Measurements from ENCODE around the gene DPCD.

Gene DPCD

DNA sequence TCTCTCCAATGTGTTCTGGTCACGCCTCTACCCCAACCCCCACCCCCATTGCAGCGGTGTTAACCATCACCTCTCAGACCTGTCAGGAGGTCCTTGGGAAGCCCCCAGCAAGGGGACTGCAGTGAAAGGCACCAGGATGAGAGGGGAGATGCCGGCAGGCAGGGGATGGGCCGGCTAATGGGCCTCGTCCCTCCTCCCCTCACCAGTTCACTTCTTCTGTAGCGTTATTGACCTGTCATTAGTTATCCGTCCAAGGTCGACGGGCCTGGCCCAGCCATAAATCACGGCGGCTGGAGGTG lies 18.8 kb upstream of the DPCD start:
- H3K9me3 ChIP-seq (ENCODE audit: control insufficient read depth, low read depth, low read length): no peaks in the 10 kb centered on the region
- peak overlapping the region; percentile 72 for H3K4me3 ChIP-seq (ENCODE audit: low read length)

GRCh38 chr10:101569622-101570427 lies 18.3 kb upstream of the DPCD start:
- peak overlapping the region; percentile 10 for H3K9ac ChIP-seq (ENCODE audit: low read length)
- H3K36me3 ChIP-seq (ENCODE audit: control insufficient read depth, low read depth, low read length): no peaks in the 10 kb centered on the region
- H3K4me3 ChIP-seq (ENCODE audit: low read length): peak overlapping the region; percentile 72
- no peak overlapping the region for H3K27ac ChIP-seq (ENCODE audit: low read length)
- H3K9me3 ChIP-seq (ENCODE audit: control insufficient read depth, low read depth, low read length): no peaks in the 10 kb centered on the region
- H3K4me1 ChIP-seq (ENCODE audit: control insufficient read depth, low read depth, low read length): no peaks in the 10 kb centered on the region
- peaks cover 80% of the 10 kb centered on the region for H3K27me3 ChIP-seq (ENCODE audit: control insufficient read depth, insufficient read depth, low read length)

More for the DNA sequence above, 18.8 kb upstream of the DPCD start:
- Histone ChIP-seq H3K4me1 (ENCODE audit: control insufficient read depth, low read depth, low read length) (no peaks in the 10 kb centered on the region), H3K27ac (ENCODE audit: low read length) (no peak overlapping the region), H3K27me3 (ENCODE audit: control insufficient read depth, insufficient read depth, low read length) (peaks cover 80% of the 10 kb centered on the region), H3K9ac (ENCODE audit: low read length) (no peak overlapping the region), H3K36me3 (ENCODE audit: control insufficient read depth, low read depth, low read length) (no peaks in the 10 kb centered on the region)

DNA sequence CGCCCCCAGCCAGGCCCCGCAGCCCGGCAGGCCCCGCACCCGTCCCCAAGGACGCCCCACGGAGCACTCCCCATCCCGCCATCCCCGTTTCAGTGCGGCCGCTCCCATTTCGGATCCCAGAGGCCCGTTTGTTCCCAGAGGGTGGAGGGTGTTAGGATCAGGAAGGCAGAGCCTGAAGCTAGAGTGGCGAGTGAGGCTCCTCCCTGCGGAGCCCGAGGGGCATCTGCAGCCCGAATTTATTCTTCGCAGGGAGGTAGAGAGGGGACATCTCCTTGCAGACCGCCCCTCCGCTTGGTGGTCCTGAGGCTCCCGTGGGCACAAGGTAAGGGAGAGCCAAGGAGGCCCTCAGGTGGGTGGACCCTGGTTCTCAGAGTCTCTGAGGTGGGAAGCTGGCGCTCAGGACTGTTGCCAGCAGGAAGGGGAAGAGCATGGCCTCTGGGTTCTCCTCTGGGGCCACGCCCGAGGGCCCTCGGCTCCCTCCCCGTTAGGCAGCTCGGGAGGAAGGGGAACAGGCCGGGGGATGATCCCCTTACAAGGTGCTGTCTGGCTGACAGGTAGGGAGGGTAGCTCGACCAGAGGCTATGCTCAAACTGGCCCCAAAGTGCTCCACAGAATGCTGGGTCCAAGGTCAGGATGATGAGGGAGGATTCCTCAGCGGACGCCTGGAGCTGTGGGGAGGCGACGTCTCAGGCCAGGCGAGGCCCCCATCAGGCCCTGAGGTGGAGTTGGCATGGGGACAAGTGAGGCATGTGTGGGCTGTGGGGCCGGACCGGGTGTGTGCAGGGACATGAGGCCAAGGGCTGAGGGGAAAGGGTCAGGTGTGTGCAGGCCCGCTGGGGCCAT lies 17.5 kb upstream of the DPCD start:
- no peaks in the 10 kb centered on the region for H3K9me3 ChIP-seq (ENCODE audit: control insufficient read depth, low read depth, low read length)
- H3K27me3 ChIP-seq (ENCODE audit: control insufficient read depth, insufficient read depth, low read length): peaks cover 73% of the 10 kb centered on the region
- H3K9ac ChIP-seq (ENCODE audit: low read length): no peak overlapping the region

DNA sequence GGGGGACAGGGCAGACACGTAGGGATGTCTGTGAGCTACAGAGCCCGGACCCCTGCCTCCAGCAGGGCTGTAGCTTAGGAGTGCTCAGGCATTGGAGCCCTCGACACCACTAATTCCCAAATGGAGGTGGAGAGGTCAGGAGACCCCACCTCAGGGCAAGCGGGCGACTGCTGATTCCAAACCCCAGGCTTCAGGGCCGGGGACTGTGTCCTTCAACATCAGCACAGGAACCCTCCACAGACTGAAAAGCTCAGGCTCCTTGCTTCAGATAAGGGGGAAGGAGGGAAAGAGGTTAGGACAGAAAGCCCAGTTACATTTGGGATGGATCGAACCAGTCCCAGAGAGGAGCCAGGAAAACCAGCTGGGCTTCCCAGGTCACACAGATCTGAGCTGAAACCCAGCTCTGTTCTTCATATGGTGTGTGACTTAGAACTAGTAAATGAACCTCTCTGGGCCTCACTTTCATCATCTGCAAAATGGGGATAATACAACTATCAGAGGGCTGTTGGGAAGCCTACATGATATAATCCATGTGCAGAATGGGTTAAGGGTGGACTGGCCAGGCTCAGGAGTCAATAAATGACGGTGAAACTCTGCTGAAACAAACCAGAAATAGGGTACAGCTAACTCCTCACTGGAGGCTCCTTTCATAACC lies 16.7 kb upstream of the DPCD start:
- Histone ChIP-seq H3K27me3 (ENCODE audit: control insufficient read depth, insufficient read depth, low read length) (peaks cover 65% of the 10 kb centered on the region), H3K4me3 (ENCODE audit: low read length) (no peak overlapping the region), H3K9ac (ENCODE audit: low read length) (no peak overlapping the region), H3K9me3 (ENCODE audit: control insufficient read depth, low read depth, low read length) (no peaks in the 10 kb centered on the region), H3K4me1 (ENCODE audit: control insufficient read depth, low read depth, low read length) (no peaks in the 10 kb centered on the region), H3K36me3 (ENCODE audit: control insufficient read depth, low read depth, low read length) (no peaks in the 10 kb centered on the region), H3K27ac (ENCODE audit: low read length) (no peak overlapping the region)

More for the DNA sequence above, 17.5 kb upstream of the DPCD start:
- no peaks in the 10 kb centered on the region for H3K4me1 ChIP-seq (ENCODE audit: control insufficient read depth, low read depth, low read length)
- H3K4me3 ChIP-seq (ENCODE audit: low read length): peak overlapping the region; percentile 72
- no peak overlapping the region for H3K27ac ChIP-seq (ENCODE audit: low read length)
- H3K36me3 ChIP-seq (ENCODE audit: control insufficient read depth, low read depth, low read length): no peaks in the 10 kb centered on the region

DNA sequence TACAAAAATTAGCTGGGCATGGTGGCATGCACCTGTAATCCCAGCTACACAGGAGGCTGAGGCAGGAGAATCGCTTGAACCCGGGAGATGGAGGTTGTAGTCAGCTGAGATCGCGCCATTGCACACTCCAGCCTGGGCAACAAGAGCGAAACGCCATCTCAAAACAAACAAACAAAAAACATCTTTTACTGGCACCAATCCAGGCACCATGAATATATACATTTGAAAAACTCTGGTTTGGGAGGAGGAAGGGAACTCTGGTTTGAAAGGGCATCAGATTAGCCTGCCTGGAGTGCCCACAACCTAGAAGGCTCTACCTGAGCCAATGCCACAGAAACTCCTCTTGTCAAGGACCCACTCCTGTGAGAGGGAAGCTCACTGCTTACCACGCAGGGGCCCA lies 16.0 kb upstream of the DPCD start:
- Histone ChIP-seq H3K9me3 (ENCODE audit: control insufficient read depth, low read depth, low read length) (no peaks in the 10 kb centered on the region), H3K27me3 (ENCODE audit: control insufficient read depth, insufficient read depth, low read length) (peaks cover 58% of the 10 kb centered on the region), H3K4me3 (ENCODE audit: low read length) (no peak overlapping the region), H3K27ac (ENCODE audit: low read length) (no peak overlapping the region), H3K36me3 (ENCODE audit: control insufficient read depth, low read depth, low read length) (no peaks in the 10 kb centered on the region), H3K9ac (ENCODE audit: low read length) (no peak overlapping the region), H3K4me1 (ENCODE audit: control insufficient read depth, low read depth, low read length) (no peaks in the 10 kb centered on the region)

GRCh38 chr10:101572785-101573184 lies 15.3 kb upstream of the DPCD start:
- no peak overlapping the region for H3K4me3 ChIP-seq (ENCODE audit: low read length)
- no peaks in the 10 kb centered on the region for H3K36me3 ChIP-seq (ENCODE audit: control insufficient read depth, low read depth, low read length)
- no peaks in the 10 kb centered on the region for H3K9me3 ChIP-seq (ENCODE audit: control insufficient read depth, low read depth, low read length)
- no peak overlapping the region for H3K9ac ChIP-seq (ENCODE audit: low read length)
- H3K4me1 ChIP-seq (ENCODE audit: control insufficient read depth, low read depth, low read length): no peaks in the 10 kb centered on the region
- no peak overlapping the region for H3K27ac ChIP-seq (ENCODE audit: low read length)
- peaks cover 51% of the 10 kb centered on the region for H3K27me3 ChIP-seq (ENCODE audit: control insufficient read depth, insufficient read depth, low read length)

DNA sequence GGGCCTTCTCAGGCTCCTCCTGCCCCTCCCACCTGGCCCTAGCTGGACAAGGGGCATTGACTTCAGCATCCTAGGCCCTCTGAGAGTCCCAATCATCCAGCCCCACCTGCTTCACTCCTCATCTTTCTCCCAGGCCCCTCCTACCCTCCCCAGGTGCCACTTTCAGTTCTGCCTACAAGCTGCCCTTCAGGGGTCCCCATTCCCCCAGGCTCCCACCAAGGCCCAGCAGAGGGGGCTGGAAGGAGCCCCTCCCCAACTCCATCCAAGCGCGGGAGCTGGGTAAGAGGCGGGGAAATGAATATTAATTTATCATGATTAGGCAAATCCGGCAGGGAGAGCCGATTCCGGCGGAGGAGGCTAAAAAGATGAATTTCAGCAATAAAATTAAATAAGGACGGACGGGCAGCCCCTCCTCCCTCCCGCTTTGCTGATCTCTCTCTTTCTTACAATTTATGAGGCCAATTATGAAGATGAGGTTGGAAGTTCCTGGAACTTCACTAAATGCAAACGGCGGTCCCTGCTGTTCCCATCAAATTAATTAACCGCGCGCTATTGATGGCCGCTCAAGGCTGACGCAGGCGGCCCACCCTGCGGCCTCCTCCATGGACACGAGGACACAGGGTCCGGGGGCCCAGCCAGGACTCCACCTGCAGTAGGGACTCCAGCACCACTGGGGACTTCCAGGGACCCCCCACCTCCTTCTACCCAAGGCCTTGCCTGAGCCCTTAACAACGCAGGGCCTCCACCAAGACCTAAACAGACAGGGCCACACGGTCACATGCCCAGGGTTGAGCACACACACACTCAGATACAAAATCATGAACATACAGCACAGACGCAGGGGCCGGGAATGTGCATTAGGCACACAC lies 14.0 kb upstream of the DPCD start:
- Histone ChIP-seq H3K36me3 (ENCODE audit: control insufficient read depth, low read depth, low read length) (no peaks in the 10 kb centered on the region), H3K9ac (ENCODE audit: low read length) (no peak overlapping the region), H3K4me3 (ENCODE audit: low read length) (no peak overlapping the region), H3K27ac (ENCODE audit: low read length) (no peak overlapping the region), H3K9me3 (ENCODE audit: control insufficient read depth, low read depth, low read length) (no peaks in the 10 kb centered on the region), H3K27me3 (ENCODE audit: control insufficient read depth, insufficient read depth, low read length) (peaks cover 38% of the 10 kb centered on the region), H3K4me1 (ENCODE audit: control insufficient read depth, low read depth, low read length) (no peaks in the 10 kb centered on the region)

DNA sequence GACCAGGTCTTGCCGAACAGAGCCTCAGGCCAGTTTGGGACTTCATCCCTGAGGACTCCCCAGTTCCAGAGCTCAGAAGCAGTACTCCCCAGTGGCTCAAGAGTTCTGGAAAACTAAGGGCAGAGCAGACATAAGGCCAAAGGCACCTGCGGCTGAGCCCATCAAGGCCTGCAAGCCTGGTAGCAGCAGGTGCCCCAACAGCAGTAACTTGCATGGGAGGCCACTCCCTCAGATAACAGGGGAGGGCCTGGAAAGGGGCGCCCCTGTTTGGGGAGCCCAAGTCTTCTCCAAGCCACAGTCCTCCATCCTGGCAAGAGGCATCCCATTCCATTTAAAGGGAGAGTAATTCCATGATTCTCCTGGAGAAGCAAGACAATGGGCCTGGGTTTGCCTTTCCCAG lies 13.0 kb upstream of the DPCD start:
- H3K36me3 ChIP-seq (ENCODE audit: control insufficient read depth, low read depth, low read length): peaks cover 5% of the 10 kb centered on the region
- H3K4me3 ChIP-seq (ENCODE audit: low read length): no peak overlapping the region
- H3K9ac ChIP-seq (ENCODE audit: low read length): no peak overlapping the region
- peaks cover 29% of the 10 kb centered on the region for H3K27me3 ChIP-seq (ENCODE audit: control insufficient read depth, insufficient read depth, low read length)
- H3K4me1 ChIP-seq (ENCODE audit: control insufficient read depth, low read depth, low read length): no peaks in the 10 kb centered on the region
- H3K27ac ChIP-seq (ENCODE audit: low read length): no peak overlapping the region
- no peaks in the 10 kb centered on the region for H3K9me3 ChIP-seq (ENCODE audit: control insufficient read depth, low read depth, low read length)

DNA sequence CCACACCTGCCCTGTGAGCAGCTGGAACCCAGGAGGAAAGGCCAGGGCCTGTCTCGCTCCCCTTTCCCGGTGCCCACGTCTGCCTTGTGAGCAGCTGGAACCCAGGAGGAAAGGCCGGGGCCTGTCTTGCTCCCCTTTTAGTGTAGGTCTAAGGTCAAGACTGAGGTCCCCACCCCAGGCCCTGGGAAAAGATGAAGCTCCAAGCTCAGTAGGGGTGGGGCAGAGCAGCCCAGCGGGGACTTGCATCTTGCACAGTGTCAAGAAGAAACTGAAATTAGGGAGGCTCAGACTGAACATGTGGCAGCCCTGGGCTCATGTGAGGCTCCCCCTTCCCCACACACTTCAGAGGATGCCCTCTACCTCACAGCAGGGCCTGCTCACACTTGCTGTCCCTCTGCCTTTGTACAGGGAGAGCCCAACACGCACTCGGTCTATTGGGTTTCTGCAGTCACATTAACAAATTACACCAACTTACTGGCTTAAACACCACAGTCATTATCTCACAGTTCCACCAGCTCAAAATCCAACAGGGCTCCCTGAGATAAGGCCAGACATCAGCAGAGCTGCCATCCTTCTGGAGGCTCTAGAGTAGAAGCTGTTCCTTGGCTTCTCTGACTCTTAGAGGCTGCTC lies 12.4 kb upstream of the DPCD start:
- Histone ChIP-seq H3K9ac (ENCODE audit: low read length) (no peak overlapping the region), H3K9me3 (ENCODE audit: control insufficient read depth, low read depth, low read length) (no peaks in the 10 kb centered on the region), H3K4me1 (ENCODE audit: control insufficient read depth, low read depth, low read length) (peaks cover 3% of the 10 kb centered on the region), H3K27me3 (ENCODE audit: control insufficient read depth, insufficient read depth, low read length) (peaks cover 26% of the 10 kb centered on the region), H3K4me3 (ENCODE audit: low read length) (no peak overlapping the region), H3K27ac (ENCODE audit: low read length) (no peak overlapping the region), H3K36me3 (ENCODE audit: control insufficient read depth, low read depth, low read length) (peaks cover 5% of the 10 kb centered on the region)

GRCh38 chr10:101576211-101576863 lies 11.8 kb upstream of the DPCD start:
- no peak overlapping the region for H3K4me3 ChIP-seq (ENCODE audit: low read length)
- H3K27ac ChIP-seq (ENCODE audit: low read length): no peak overlapping the region
- H3K9ac ChIP-seq (ENCODE audit: low read length): no peak overlapping the region

More at GRCh38 chr10:101576211-101576863, 11.8 kb upstream of the DPCD start:
- Histone ChIP-seq H3K4me1 (ENCODE audit: control insufficient read depth, low read depth, low read length) (peaks cover 5% of the 10 kb centered on the region), H3K36me3 (ENCODE audit: control insufficient read depth, low read depth, low read length) (peaks cover 5% of the 10 kb centered on the region), H3K27me3 (ENCODE audit: control insufficient read depth, insufficient read depth, low read length) (peaks cover 19% of the 10 kb centered on the region), H3K9me3 (ENCODE audit: control insufficient read depth, low read depth, low read length) (no peaks in the 10 kb centered on the region)

All from iPS-18a (cell line).